Measurements from ENCODE around the gene ISG20L2.
A peak's percentile ranks its signal among the peaks of the same experiment; 100 is the strongest.

Gene ISG20L2

DNA sequence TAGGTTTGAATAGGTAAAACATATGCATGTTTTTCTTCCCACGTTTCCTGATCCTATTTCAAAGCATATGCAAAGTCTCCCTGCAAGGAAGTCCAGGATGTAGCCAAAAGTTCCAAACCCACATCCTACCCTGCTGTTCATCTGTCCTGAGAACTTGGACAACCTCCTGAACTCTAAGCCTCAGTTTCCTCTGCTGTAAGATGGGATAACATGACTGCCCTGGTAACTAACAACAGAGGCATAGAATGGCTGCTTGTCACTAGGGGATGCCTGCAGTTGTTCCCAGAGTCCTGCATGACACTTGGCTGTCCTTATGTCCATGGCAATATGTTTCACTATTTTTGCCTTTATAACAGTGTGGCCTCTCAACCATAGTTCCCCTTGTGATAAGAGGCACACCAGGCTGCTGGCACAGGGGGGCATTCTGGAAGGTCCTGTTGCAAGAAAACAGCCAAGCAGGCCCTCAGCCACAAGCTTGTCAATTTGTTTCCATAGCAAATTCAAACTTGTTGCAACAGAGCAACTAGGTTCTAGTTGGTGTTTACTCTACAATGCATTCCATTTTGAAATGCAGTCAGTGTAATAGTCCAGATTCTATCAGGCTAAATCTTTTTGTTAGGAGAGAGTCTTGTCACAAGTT, 24.4 kb upstream of the ISG20L2 start:
- no peak for DNase-seq

DNA sequence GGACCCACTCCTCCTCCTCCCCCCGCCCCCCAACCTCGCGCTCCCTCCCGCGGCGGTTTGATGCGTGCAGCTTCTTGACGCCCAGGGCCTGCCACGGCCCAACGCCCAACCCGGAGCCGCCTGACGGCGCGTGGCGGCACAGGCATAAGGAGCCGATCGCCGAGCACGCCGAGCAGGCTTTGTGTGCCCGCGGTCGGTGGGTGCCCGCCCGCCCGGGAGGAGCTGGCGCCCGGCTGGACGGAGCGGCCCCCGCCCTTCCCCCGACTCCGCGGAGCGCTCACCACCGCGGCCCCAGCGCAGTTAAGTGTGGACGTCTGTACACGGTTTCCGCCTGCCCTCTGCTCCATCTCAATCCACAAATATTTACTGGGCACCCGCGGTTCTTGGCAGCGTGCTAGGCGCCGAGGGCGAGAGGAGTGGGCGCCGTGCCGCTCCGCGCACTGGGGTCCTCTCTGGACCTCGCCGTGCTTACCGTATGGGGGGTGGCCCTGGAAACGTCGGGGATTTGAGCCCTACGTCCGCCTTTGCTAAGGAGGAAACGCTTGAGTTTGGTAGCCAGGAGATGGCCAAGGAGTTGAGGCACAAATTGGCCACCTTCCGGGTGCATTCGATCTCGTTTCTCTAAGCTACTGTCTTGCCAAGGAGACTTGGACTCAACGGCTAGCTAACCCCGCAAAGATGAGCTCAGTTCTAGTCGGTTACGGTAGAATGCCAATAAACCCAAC, 23.4 kb upstream of the ISG20L2 start:
- DNase-seq: peak; percentile 98

DNA sequence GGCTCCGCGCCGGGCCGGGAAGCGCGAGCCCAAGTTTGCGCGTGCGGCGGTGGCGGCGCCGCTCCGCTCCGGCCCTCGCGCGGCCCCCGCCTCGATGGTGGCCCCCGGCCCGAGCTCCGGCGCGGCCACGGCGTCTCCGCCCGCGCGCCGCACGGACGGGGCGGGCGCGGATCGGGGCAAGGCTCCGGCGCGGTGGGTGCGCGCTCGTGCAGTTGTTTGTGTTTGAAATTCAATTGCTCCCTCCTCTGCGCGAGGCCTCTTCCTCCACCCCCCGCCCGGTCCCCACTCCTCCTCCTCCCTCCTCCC, 22.8 kb upstream of the ISG20L2 start, which contains the start of gene HDGF:
Gene HDGF (minus strand): TSS at position 225 of the 306 bp plus-strand sequence. CDS start 246 bp downstream, outside the sequence.
- DNase-seq: no peak

DNA sequence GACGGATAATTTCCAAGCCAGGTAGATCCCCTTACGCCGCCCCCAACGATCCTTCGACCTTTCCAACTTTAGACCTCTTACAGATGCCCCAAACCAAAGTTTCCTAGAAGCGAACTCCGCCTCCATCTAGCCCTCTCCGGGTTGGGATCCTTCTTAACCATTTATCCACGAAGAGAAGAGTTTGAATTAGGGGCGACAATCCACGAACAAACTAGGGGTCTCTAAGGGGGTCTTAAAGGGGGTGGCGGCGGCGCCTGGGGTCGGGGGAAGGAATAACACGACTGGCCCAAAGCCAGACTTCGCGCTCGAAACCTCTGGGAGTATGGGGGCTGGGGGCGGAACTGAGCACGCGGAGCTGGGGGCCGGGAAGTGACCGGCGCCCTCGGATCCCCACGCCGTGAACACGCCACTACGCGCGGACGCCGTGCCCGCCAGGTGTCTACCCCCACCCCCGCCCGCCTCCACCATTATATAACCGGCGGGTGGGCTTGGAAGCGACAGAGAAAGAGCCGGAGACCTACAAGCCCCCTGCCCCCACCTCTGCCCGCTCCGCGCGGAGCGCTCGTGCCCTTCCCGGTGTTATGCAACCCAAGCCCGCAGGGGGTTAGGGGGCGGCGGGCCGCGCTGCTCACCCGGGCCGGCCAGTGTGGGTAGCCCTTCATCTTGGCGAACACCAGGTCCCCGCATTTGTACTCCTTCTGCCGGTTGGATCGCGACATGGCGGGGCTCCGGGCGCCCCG, 22.3 kb upstream of the ISG20L2 start:
- DNase-seq: peak; percentile 55

DNA sequence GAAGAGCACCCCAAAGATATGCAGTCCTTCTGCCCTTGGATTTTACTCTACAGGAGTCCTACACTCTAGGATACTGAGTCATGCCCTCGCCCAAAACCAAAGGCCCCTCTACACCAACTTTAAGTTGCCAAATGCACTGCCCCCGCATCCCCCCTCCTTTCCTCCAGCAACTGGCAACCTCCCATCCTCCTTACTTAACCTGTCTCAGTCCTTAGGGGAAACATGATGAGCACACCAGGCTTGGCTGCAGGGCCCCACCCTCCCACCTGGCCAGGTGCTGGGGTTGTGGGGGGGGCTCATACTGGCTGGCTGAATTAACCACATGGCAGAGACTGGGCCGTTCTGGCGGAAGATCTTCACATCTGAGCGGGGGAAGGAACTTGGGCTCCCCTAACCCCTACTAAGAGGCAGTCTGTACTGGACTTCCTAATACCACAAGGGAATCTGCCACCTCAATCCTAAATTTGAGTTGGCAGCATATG, 21.7 kb upstream of the ISG20L2 start:
- peak; percentile 55 for DNase-seq

DNA sequence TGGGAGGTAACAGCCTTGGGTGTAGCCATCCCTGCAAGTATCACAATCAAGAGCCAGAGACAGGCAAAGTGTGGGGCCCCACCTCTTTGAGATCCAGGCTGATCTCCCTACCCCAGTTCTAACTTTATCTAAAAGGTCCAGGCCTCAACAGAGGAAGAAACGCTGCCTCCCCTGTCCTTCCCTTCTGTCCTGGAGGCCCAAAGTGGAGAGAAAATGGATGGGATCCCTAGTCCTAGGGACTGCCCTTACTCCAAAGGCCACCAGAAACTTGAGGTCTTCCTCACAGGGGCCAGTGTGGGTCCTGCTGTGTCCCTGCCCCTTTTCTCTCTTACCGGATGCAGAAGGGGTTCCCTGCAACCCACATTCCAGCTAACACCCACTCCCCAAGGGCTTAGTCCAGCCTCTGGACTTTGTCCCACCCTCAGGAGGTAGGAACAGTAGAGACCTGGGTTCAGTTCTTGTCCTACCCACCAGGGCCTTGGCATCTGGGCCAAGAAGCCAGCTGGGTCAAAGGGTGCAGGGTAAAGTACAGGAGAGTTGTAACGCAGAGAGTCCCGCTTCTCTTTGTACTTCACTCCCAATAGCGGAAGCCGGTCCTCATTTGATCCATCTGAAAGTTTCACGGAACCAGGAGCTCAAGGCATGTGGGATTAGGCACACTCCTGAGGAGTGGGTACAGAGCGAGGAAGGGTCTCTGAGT, 21.0 kb upstream of the ISG20L2 start:
- DNase-seq: no peak

DNA sequence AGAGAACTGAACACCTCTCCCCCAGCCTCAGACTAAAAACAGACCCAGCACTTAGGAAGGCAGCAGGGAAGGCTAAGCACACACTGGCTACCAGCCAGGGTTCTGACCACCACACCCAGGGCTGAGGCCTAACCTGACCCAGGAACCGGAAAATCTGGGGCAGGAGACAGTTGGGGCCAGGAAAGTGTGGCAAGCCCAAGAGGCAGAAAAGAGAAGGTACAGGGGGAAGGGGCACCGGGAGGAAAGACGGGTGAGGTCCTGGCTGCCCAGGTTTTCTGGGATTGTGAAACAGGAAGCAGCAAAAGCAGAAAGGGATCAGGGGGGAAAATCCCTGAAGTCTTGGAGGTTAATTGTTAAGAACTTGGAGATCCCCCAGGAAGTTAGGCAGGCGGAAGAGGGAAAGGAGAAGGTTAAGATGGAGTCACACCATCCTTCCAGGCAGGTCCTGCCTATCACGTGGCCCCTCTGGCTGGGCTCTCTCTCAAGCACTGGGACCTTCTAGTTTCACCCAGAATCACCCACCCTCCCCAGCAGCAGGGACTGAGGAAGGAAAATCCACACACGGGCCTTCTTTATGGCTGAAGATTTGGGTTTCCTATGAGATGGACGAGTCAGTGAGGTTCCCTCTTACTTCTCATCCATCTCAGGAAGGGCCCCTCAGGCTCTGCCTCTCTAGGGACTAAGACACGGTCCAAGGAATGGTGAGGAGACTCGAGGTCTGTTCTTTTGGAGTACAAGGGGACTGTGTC, 20.3 kb upstream of the ISG20L2 start:
- DNase-seq: no peak

DNA sequence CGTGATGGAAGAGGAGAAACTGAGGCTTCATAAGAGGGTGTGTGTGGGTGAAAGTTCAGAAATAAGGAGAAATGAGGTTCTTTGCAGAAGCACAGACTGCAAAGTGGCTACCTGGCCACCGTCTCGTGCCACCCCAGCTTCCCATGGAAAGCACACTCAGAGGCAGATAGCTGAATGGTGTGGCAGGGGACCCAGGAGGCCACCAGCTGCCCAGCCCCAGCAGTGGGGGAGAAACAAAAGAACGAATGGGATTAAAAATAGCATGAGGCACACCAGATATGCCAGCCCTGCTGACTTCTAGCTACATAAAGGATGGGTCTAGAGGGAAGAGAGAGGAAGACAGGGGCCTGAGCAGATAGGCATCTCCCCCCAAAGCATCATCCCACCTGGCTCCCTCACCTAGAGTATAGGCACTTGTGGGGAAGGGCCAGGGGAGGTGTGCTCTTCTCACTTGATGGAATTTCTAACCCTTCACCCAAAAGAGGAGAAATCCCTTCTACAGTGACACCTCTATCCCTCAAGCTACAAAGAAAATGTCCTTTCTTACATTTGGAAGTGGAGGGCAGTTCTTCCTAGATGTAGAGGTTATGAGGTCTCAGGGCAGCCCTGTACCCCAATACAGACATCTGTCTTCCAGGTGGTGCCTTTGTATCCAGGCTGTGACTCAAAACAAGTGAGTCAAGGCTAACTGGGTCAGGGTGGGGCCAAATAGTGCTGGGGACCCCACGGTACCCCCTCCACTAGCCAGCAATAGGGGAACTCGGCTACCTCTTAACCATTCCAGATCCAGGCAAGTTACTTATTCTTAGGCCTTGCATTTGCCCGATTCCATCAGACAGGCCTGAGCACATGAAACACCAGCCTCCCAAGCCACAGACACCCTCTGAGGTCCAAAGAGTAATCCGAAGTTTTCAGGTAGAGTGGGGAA, 19.4 kb upstream of the ISG20L2 start:
- no peak for DNase-seq

DNA sequence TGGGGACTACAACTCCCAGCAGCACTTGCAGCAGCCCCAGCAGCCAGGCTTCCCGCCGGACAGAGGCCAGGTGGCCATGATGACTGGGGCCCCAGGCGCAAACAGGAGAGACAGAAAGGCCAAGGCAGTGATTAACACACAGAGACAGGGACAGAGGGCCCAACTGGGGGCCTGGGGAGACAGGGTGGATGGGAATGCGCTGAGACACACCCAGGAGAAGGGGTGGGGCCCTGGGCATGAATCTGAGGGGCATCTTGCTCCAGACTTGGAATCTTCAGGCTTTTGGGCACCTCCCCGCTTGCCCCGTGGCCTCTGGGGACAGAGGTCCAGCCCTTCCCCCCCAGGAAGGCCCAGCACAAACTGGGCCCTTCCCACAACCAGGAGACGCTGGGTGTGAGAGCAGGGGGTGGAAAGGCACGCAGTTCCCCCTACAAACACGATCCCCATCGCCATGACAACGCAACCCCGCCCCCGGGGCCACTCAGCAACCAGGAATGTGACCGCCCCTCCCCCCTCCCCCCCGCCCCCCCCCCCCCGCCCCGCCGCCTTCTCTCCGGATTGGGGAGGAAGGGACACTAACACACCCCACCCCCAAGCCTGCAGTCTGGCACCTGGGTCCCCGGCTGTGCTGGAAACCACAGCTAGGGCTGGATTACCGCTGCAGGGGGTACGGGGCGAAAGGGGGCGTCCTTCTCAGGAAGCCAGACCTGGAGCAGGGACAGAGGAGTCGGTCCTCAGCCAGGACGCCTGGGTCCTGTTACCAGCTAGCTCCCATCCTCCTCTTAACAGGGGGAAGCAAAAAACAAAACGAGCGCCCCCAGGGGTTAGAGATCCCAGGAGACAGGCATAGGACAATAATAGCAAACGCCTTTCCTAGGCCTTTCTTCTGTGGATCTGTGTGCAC, 18.4 kb upstream of the ISG20L2 start:
- DNase-seq: peak; percentile 51

DNA sequence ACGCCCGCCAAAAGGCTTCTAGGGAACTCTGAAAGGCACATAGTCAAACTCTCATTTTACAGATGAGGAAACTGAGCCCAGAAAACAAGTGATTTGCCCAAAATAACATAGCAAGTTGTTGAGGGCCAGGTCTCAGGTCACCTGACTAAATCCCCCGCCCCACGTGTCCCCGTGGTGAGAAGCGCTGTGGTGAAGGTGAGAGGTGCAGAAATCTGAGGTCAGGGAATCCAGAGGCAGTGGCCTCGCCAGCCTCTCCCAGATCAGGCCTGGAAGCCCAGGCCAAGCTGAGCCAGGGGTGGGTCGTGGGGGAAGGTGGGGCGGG, 17.8 kb upstream of the ISG20L2 start:
- no peak for DNase-seq

DNA sequence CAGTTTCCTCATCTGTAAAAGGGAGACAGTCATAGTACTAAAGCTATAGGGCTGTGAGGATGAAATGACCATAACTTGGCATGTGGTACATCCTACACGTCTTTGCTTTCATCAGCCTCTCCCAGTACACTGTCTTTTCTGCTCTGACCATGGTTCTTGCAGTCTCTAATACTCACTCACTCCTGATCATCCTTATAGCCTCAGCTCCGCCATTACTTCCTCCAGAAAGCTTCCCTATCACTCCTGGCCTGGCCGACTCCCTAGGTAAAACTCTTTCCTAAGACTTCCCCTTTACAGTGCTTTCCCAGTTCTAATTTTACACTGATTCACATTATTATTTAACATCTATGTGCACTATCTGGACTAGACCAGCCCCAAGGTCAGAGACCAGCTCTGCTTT, 17.3 kb upstream of the ISG20L2 start:
- no peak for DNase-seq

DNA sequence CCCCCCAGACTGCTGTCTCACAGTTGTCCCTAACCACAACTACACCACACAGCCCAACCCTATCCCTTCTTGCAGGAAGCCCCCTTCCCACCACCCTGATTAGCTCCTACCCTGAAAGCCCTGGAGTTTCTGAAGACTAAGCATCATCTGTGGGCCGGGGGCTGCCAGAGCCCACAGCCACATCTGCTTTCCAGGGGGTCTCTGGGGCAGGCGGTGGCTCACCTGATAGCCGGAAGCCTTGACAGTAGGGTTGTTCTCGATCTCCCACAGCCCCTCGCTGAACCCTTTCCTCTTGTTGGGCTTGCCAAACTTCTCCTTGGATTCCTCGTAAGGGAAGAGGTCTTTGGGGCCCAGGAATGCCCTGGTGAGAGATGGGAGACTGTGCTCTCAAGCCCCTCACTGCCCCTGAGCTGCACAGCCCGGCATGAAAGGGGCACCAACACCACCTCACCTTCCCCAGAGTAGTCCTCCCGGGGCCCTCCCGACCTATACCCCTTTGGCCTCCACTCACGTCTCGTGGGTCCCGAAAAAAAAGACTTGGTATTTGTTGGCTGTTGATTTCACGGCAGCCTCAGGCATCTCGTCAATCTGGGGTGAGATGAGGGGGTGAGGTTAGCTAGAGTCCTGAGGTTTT, 16.3 kb upstream of the ISG20L2 start:
- no peak for DNase-seq

DNA sequence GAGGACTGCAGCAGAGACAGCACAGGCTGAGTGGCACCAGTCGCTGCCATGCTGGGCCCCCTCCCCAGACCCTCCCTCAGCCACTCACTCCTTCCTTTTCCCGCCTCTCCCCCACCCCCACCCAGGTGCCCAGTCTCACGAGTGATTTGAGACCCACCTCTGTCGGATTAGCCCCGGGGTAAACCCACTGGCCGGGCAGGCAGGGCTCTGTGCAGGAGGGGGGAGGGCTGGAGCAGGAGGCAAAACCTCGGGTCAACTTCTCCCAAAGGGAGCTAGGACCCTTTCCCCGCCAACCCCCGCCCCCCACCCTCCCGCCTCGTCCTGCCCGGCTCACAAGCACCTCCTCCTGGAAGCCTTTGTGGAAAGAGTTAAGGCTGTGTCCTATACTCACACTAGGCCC, 15.8 kb upstream of the ISG20L2 start:
- no peak for DNase-seq

DNA sequence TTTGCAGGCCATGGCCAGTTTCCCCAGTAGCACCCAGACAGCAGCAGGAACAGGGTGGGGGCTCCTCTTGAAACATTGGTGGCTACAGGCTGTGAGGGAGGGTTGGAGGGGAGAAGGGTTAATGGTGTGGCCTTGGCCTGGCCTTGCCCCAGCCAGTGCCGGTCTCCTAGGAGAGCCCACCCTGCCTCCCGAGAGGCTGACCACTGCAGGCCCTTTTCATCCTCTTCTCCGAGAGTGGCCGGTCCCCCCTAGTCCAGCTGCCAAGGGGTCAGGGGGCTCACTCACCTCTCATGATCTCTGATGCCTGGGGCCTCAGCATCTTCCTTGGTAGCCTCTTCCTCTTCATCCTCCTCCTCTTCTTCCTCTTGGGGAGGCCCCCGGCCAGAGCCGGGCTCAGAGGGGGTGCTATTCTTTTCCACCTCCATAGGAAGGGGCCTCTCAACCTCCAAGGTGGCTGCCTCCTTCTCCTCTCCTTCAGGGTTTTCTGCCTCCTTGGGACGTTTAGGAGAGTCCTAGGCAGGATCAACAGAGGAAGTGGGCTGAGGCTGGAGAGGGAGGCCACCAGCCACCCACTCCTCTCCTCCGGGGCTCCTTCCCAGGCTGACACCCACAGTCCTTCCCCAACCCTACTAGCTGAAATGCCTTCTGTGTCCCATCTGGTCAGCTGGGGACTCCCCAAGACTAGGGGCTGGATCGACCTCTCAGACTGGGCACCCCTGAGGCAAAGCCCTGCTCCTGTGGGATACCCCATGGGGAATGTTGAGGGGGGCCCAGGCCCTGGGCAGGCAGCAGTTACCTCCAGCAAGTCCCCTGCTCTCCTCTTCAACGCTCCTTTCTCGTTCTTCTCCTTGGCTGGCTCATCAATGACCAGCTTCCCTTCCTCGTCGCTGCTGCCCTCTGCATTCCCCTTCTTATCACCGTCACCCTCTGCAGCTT, 15.1 kb upstream of the ISG20L2 start:
- no peak for DNase-seq

DNA sequence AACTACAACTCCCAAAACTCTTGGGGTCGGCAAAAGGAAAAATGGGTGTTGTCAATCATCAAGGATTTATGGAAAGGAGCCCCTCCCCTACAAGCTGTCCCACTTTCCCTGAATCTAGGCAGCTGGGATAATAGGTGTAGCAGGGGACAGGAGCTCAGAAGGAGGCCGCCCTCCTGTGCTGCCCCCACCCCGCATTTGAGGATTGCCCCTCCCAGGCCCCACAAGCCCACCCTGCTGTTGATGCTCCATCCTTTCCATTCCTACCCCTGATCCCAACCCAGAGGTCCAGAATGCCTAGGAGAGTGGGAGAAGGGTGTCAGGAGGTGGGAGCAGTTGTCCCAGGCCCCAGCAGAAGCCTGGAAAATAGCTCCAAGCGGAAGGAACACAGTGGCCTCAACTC, 14.2 kb upstream of the ISG20L2 start:
- no peak for DNase-seq

DNA sequence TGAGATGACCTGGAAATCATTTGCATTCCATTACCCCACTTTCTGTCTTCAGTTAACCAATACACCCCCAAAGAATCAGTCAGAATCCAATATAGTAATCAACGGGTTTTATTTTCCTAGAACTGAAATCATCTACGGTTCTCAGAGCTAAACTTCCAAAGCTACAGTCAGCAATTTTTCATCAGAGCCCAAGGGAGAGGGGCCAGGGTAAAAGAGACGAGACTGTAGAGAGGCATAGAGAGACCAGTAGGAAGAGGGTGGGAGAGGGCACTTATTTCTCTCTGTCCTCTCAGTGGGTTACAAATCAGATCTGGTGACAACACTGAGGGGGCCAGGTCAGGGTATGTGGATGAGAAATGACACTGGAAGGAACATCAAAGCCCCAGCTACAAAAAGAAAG, 13.5 kb upstream of the ISG20L2 start:
- no peak for DNase-seq

DNA sequence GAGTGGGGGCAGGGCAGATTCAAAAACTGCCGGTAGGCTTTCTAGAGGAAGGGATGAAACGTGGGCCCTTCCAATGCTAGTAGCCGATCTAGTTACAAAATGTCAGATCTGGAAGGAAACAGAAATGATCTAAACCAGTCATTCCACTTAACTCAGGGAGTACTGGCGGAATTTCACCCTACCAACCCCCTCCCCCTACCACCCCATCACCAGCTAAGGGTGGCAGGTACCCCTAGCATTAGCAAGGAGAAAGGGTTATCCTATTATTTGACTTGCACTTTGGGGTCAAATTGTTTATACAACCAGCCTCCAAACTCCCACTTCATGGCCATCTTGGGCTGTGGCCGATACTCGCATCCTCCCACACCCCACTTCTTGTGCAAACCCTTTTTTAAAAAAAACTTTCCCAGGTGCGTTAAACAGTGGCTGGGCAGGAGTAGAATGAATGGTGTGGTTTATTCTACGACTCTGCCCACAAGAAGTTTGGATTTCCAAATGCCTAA, 13.0 kb upstream of the ISG20L2 start:
- no peak for DNase-seq

DNA sequence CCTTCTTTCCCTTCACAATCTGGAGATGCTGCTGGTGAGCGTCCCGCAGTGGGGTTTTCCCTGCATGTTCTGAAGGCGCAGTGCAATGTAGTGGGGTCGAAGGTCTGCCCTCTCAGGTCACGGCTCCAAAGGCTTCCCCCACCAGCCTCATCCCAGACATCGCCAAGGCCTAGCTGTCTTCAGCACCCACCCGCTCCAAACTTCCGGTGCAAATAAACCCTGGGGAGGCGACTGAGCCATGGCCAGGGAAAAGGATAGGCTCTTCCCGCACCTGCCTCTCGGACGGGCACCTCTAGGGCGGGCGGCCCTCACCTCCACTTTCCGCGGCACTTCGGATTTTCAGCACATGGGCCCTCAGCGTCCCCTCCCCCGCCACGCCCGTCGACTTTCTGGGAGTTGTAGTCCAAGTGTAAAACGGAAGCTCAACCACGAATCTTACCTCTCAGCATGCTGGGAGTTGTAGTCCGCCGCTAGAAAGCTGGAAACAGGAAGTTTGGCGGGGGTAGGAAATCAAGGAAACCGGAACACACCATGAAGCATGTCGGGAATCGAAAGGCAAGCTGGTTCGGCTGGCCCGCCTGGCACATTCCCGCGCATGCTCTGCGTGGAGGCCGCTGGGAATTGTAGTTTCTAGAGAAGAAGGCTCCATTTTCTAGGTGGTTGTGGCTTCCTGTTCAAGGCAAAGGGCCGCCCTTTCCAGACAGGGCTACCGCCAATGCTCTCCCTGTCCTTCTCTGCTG, 12.3 kb upstream of the ISG20L2 start, which contains the start of gene MRPL24:
Gene MRPL24 (minus strand): TSS at position 348 of the 740 bp plus-strand sequence. CDS start 2,384 bp downstream, outside the sequence.
- peak; percentile 96 for DNase-seq

Data from activated naive CD4-positive, alpha-beta T cell treated with anti-CD3 and anti-CD28 coated beads, Interleukin-2, amount 50 U/mL, for 16 hours (primary cell).